PFSK-1 (cell line): ENCODE results near the gene RETREG1.

Experiments used
- FOXP2 ChIP-seq: optimal IDR thresholded peaks from 2 replicates; pipeline ENCODE3; 2011; ENCODE audit warnings: borderline replicate concordance, control low read depth, inconsistent platforms; ENCODE audit not compliant: insufficient read depth; ENCODE audit errors: extremely low read length, extremely low read depth
- POLR2AphosphoS5 ChIP-seq: IDR thresholded peaks from 2 replicates; pipeline ENCODE4 v1.6.1; 2012; ENCODE audit warnings: low read depth, mild to moderate bottlenecking, control low read depth, low read length, moderate library complexity
- REST ChIP-seq, 2 experiments: IDR thresholded peaks; 2 replicates each; pipeline versions ENCODE4 v1.6.1 to v1.8.0; 2011 to 2012; ENCODE audit warnings: low read depth in 2 of 2, low read length in 2 of 2, control low read depth in 1 of 2, inconsistent platforms in 1 of 2, mild to moderate bottlenecking in 1 of 2, moderate library complexity in 1 of 2; ENCODE audit not compliant: insufficient read depth in 1 of 2
- SIN3A ChIP-seq: IDR thresholded peaks from 2 replicates; pipeline ENCODE4 v1.6.1; 2012; ENCODE audit warnings: mild to moderate bottlenecking, low read length, moderate library complexity, borderline replicate concordance; ENCODE audit not compliant: insufficient read depth
- TAF1 ChIP-seq: IDR thresholded peaks from 2 replicates; pipeline ENCODE4 v1.6.1; 2012; ENCODE audit warnings: low read length, control low read depth, borderline replicate concordance; ENCODE audit not compliant: insufficient read depth

GRCh38 chr5:16465544-16466432, 151.0 kb downstream of the RETREG1 start, which contains the start of gene ZNF622:
- TF ChIP-seq POLR2AphosphoS5 (peak; percentile 97), REST (IDR thresholded peaks at IDR 0.05; ENCODE audit: insufficient read depth in 1 of 2, low read depth in 2 of 2, low read length in 2 of 2) (no peak), SIN3A (peak; percentile 66; the same call in 1 of the 2 replicates), TAF1 (peak; percentile 89; the same call in 1 of the 2 replicates), FOXP2 (peak; percentile 74)
